ENCODE data around the gene FYB1.

FYB1 gene

DNA sequence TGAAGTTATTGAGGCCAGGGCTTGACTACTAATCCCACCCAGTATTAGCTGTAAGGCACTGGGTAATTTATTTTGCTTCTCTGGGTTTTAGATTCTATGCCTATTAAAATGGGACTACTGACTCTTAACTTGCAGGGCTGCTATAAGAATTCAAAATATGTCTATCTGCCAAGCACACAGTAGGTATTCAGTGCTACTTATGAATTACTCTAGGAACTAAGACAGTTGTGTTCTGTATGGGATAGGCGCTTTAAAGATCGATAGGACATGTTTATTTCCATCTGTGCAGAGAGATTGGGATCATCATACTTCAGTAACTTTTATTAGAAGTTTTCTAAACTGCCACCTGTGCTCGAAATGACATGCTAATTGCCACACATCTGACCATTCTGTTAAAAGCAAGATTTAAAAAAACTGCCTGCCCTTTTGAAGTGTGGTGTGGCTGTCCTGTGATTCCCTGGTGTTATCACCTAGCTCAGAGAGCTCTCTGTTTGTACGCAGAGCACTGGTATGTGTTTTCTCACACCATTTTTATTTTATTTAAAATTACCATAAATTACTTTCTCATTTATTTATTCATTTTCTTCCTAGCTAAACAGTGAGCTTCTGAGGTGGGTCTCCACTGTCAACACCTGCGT, 58.7 kb downstream of the FYB1 start:
- no peak for DNase-seq (ENCODE audit: low spot score)

DNA sequence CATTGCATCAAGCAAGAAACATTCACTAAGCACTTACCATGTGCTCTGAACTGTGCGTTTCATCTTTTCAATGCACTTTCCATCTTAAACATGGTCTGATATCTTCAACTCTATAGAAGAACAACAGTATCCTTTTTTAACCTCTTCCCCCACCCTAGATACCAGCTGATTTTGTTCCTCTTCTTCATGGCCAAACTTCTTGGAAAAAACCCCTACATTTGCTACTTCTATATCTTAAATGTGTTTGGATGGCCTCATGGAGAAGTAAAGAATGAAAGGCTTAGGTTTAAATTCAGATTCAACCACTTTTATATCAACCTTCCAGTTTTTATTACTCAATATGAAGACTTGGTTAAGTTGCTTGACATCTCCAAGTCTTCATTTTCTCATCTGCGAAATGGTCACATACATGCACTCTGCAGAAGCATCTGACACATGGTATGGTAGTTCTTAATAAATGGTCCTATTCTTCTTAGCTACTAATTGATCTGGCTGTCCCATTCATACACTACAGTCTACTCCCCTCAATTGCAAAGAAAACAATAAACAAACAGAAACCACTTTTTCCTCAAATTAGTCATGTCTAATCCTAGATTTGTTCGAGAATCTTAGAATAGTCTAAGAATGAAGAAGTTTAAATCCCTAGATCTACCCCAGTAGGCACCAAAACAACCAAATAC, 59.4 kb downstream of the FYB1 start:
- no peak for DNase-seq (ENCODE audit: low spot score)

DNA sequence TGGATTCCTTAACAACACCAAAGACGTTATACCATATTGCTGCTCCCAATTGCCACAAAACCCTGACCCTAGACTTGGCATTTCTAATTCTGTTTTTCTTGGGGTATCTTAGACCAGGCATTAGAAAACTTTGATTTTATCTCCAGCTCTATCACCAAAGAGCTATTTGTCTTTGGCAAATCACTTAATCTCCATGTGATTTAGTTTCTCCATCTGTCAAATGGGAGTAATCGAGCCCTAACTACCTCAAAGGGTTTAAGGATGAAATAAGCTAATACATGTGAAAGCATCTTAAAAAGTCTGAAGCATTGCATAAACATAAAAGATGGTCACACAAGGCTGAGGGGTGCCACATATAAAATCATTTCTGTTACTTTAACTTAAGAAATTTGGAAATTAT, 60.6 kb downstream of the FYB1 start:
- DNase-seq (ENCODE audit: low spot score) = no peak

DNA sequence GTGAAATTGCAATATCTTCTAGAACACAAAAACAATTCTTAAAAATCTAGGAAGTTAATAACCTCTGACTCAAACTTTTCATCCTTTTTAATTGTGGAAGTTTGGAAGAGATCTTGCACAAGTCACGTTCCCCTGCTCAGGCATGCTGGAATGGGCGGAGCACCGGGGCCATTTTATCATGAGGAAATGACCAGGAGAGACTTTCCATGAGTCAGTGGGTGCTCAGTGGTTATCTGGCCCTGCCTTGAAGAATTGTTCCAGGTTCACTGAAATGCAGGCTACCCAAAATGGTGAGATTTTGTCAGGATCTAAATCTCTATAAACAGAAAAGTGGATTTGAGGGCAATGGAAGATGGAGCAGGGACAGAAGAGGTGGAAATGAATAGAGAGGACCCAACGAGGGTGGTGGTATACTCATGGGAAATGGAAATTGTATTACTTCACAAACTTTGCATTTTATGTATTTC, 61.2 kb downstream of the FYB1 start:
- no peak for DNase-seq (ENCODE audit: low spot score)

DNA sequence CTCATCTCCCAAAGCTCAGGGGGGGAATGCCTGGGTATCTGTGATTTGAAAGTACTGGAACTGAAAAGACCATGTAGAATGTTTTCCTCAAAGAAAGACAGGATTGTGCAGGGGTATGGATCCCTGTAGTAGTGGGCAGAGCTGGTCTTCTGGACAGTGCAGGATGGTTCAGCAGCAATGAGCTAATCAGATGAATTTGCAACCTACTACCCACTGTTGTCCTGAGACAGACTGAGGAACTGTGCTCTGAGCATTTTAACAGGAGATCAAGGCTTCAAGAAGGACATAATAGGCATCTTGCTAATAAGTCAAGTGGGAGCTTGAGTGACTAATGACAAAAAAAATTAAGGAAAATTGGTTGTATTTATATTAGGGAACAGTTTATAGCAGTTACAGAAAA, 61.7 kb downstream of the FYB1 start:
- no peak for DNase-seq (ENCODE audit: low spot score)

DNA sequence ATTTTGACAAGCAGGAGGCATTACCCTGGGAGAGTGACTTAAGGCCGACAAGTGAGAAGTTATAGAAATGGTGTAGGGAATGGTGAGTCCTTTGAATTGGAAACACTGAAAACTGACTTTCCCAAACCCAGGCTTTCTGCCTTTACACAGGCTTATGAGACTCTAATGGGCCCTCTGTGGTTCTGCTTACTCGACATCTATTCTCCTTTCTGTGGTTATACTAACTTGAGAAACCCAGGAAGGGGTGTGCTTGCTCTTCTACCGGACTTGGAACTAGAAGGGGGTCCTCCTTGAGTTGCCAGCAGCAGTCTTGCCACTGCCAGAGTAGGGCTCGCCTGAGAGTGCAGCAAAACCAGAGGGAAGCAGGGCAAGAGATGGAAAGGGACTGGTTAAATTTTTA, 63.3 kb downstream of the FYB1 start:
- DNase-seq (ENCODE audit: low spot score) = no peak

DNA sequence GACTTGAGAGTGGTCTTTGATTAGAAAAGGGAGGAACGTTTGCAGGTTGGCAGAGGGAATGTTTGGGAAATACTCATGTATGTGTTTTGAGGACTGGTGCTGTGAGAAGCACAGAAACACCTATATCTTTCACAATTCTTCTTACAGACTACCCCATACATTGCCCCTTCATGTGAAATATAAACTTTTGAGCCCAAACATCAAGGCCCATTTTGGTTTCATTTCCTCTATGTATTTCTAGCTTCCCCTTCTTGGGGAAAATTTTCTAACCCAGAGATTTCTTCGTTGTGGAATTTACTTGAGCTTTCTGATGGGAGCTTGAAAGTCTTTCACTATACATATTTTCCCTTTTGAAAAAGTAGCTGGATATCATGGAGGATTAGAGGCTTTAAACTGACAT, 67.6 kb downstream of the FYB1 start:
- DNase-seq (ENCODE audit: low spot score) = no peak

DNA sequence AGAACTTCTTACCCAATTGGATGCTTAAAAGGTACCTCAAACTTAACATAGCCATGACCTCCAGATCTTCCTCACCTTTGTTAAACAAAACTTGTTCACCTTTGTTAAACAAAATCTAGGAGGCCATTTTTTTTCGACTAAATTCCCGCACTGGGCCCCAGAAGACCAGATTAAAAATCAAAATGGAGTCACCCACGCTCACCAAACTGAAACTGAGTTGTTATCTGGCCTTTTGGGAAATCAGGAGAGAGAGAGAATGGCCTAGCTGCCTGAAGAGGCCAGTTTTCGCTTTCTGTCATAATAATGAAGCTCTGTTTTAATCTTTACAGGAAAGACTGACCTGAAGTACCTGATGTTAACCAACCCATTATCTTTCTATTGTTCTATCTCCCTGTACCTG, 69.4 kb downstream of the FYB1 start:
- DNase-seq (ENCODE audit: low spot score) = no peak

DNA sequence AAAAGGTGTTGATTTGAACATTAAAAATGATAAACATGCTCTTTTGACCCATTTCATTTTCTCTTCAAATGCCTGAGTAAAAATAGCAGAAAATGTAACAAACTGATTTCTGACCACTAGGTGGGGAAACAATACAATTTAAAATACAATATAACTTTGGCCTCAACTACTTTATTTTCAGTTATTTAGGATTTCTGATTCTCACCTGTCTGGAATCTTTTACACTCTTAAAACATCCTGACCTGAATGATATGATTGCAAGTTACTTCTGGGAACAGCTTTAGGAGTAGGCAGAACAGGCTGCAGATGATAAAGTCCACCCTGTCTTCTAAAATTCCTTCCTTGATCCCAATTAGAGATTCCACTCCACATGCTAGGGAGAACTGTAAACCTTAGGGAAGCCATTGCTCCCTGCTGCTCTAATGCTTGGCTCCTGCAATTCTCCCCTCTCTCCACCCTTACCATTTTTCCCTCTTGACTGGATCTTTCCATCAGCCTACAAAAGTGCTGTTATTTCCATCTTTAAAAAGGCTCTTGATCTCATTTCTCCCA, 70.3 kb downstream of the FYB1 start:
- DNase-seq (ENCODE audit: low spot score) = no peak

DNA sequence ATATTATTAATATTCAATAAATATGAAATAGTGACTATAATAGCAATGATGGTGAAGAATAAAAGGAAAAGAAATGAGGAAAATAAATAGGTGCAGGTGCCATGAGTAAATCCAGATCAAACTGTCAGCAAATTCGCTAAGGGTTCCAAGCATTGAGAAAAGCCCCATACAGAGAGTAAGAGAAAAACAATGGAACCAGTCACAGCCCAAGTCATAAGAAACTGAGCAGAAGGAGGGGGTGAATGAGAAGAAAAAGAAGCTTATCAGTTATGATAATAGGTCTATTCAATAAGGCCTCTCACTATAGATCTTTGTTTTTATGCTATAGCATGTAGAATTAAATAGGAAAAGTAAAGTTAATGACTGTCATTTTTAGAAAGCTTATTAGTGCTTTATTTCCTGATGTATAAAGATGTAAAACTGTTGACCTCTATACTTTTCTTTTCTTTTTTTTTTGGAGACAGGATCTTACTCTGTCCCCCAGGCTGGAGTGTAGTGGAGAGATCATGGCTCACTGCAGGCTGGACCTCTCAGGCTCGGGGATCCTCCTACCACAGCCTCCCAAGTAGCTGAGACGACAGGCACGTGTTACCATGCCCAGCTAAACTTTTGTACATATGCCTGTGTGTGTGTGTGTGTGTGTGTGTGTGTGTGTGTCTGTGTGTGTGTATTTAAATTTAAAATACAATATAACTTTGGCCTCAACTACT, 72.4 kb downstream of the FYB1 start:
- DNase-seq (ENCODE audit: low spot score) = no peak

DNA sequence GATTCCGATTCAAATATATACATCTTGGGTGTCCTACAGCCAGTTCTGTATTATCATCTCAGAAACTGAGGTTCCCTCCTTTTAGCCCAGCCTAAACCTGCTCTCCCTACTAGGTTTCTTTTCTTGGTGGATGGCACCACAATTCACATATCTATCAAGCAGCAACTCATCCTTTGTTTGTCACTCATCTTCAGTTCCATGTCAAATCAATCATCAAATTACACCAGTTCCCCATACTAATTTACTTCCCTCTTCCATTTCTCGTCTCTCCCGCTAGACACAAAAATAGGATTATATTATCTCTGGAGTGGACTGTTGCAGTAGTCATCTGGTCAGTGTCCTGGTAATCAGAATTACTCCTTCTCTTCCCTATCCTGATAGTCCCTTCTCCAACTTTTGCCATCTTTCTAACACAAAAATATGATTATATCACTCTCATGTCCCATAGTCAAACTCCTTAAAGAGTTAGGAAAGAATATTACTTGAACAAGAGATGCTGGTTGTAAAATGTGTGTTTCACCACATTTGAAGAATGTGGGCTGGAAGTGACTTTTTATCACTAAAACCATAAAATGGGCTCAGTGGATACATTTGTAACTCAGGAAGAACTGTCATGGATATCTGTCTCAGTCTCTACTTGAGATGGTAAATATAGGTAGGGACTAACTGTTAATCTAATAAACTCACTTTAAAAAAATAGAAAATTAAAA, 76.1 kb downstream of the FYB1 start:
- no peak for DNase-seq (ENCODE audit: low spot score)

DNA sequence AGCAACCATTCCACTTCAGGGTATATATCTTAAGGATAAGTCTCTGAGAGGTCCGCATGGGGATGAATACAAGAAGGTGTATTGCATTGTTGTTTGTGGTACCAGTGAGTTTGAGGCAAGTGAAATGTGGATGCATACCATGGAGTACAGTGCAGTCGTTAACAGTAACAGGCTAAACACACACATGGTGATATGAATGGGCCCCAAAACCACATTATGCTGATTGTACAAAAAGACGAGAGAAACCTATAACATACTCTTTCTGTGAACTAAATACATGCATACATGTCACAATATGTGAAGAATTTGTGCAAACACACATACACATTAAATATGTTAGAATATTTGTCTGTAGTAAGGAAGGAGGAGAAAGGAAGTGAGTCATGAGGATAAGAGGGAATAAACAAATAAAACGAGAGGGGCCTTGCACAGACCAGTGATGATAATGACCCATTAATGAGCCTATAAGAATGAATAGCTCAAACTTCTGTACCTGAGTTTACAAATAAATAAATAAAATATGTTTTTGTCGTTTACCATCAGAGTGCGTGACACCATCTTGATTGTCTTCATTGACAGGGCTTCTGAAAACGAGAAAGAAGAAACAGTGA, 78.7 kb downstream of the FYB1 start:
- no peak for DNase-seq (ENCODE audit: low spot score)

DNA sequence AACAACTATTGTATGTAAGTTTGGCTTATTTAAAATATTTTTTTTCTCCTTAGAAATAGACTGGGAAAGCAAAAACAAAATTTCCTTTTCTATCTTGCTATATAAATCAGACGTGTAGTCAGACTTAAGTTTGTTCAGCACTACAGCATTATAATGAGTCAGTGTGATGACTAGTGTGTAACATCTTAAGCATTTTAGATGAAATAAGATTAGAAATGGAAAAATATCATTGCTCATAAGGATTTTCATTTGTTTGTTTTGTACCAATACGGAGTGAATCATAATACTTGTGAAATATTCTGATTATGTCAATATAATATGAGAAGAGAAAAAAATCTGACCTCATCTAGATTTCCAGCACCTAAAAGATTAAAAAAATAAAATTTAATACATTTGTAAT, 80.5 kb downstream of the FYB1 start:
- no peak for DNase-seq (ENCODE audit: low spot score)

DNA sequence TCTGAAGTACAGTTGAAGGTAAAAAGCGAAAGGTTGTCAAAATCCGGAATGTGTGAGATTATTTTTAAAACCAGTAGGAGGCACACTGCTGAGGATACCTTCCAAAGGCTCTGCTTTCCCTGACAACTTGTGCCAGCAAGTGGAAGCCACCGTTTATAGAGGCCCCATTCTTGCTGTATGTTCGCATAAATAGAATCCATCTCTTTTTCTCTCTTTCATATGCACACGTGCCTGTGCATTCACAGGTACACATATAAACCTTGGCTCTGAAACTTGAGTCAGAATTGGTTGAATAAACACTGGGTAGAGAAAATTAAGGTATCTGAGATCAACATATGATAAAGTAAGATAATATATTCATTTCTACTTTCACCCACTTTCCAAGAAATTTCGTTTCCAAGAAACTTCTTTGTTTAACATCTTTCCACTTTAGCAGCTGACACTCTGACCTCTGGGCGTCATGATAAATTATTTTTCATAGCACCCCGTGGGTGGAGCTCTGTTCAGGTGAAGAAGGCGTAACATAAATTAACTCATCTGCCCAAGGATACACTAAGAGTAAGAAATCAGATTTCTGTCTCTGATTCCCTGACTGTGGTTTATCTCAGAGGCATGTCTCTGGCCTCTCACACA, 81.4 kb downstream of the FYB1 start:
- DNase-seq (ENCODE audit: low spot score) = peak; percentile 23

DNA sequence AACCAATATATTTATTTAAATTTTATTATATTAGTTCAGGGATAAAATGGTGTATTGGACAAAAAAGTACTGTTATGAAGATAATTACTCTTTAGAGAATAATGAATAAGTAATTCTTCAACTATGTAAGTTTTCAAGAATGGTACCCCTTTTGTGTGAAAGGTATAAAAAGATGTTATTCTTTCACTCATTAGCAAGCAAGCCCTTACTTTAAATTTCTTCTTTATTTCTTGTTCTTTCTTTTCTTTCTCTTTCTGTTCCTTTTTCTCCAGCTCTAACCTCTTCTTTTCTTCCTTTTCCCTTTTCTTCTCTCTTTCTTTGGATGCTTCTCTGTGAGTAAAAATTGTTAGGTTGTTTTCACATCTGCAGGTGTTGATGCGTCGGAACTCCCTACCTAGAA, 82.0 kb downstream of the FYB1 start:
- DNase-seq (ENCODE audit: low spot score) = no peak

DNA sequence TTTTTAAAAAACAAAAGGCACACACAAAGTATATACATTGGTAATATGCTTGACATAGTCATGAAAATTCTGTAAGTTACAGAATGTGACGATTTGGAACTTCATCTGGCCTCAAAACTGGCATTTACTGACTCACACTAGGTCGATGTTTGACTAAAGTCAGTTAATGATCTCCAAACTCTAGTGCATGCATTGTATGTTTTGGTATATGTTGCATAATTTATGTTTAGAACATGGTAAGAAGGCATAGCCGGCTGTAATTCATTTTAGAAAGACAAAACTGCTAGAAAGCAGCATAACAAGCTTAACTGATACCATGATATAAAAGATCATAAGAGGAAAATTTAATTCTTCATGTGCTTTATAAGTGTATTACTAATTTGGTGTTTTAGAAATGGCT, 86.6 kb downstream of the FYB1 start:
- DNase-seq (ENCODE audit: low spot score) = peak; percentile 18

DNA sequence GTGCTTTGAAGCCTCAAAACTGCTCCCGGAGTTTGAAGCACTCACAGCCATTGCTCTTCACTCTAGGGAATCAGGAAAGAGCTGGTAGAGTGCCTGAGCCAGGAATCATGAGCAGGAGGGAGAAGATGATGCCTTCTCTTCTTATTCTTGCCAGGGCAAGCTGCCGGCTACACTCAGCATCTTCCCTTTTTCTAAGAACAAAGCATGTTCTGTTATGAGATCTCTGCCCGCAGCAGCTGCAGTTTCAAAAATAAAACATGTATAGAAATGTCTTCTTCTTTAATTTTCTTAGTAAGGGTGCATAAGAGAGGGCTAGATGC, 87.3 kb downstream of the FYB1 start:
- DNase-seq (ENCODE audit: low spot score) = no peak

DNA sequence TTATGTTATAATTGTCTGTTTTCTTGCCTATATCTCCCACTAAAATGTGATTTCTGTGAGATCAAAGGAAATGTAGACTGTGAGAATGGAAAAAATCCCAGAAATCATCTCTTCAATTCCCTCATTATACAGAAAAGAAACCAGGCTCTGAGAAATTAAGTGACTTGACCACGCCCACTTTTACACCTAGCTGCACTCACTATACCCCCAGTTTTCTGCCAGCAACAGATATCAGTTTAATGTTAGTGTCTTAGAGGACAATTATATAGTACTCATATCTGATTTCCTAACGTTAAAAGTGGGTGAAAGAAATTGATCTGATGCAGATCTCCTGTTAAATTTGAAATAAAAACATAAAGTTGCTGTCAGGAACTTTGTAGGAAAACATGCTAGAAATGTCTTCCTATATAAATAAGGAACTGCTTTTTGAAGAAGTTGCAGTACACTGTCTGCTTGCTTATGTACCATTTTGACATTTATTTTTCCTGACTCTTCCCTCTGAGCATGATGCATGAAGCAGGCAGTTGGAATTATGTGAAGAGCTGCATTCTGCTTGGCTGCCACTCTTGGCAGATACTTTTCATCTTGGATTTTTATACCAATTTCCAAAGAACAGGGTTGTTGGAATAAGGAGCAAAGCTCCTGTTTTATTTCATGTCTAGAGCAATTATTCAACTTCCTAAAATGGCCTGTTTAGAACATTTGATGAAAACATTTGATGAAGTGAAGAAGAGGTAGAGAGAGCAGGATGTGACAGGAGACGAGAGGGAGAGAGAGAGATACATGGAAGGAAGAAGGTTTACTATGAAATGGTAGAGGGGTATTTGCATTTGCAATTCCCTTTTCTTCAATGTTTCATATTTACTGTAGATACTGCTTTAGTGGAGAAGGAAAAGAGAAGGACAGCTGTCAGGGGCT, 87.9 kb downstream of the FYB1 start:
- DNase-seq (ENCODE audit: low spot score) = no peak

DNA sequence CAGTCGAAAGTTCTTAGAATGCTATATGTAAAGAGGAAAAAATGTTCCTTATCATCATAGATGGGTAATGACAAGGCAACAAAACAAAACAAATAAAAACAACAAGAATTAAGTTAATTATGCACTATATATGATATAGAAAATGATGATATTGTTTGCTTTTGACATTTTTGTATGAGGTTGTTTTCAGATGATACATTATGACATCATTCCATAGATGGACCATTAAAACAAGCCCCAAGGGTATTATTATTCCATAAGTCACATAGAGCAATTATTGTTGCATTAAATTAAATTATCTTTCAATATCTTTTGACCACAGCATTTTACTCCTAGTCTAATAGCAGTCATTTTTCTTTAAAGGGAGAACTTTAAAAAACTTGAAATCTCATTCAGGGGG, 88.6 kb downstream of the FYB1 start:
- no peak for DNase-seq (ENCODE audit: low spot score)

DNA sequence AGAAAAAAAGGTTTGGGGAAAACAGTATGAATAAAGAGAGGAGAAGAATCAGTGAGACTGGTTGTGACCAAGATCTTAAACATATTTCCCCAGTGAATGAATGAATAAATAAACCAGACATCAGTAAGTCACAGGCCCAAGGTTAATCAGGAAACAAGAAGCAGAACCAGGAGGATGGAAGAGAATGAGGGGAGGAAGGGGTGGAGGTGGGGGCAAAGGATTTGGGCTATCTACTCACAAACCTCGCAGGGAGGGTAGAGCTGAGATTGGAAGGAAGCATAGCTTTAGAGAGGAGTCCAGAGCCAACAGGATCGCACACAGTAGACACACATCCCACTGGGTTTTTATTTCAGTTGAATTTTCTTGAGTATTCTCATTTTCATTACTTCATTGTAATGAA, 97.4 kb downstream of the FYB1 start:
- no peak for DNase-seq (ENCODE audit: low spot score)

DNA sequence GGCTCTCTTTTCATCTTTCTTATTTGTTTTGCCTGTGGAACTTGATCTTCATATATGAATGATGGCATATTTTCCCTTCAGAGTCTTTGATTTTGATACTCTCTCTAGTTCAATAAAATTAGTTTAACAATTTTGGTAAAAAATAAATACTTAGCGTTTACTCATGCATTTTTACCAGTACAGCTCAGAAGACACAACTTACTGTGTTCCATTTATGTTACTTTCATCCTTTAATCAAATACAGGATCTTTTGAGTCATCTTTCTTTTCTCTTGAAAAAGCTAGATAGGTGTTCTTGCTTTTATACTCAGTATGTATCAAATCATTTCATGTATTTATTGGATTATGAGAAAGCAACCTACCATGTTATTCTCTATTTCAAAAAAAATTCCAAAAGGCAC, 98.0 kb downstream of the FYB1 start:
- no peak for DNase-seq (ENCODE audit: low spot score)
